ENCODE data around the gene AGBL4. TPM values are rescaled to one million over a fixed set of nuclear protein-coding genes. Genes with fewer than 3 reads are reported as not detected.

Gene AGBL4
- total RNA-seq, 1 experiment from 2014 or later = not detected

DNA sequence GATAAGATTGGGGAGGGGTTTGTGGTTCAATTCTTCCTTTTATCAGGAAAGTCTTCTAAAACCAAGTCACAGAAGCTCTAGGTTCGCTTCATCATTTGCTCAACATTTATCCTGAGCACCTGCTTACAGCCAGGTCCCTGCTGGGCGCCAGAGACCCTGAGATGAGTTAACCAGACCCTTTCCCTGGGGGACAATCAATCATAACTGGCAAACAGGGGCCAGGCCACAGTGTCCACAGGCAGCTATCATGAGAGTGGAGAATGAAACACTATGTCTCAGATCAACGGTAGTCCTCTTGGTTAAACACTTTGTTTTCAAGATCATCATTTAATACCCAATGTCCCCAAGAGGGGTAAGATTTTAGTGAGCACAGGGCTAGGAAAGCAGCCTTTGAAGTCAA lies 1393.9 kb downstream of the AGBL4 start:
- H3K4me3 Mint-ChIP-seq (ENCODE audit: unreplicated experiment) = no peak overlapping the region
- intact Hi-C loops (cut with micrococcal nuclease; ENCODE audit: unreplicated experiment) = no loop called here
- no peak overlapping the region for H3K4me3 ChIP-seq (ENCODE audit: low read depth, low read length)
- no peaks in the 10 kb centered on the region for H3K36me3 ChIP-seq (ENCODE audit: control insufficient read depth, insufficient read depth, low read length)
- DNase-seq = no peak
- H3K36me3 Mint-ChIP-seq (ENCODE audit: insufficient read depth, unreplicated experiment) = no peaks in the 10 kb centered on the region
- no peaks in the 10 kb centered on the region for H3K9me3 ChIP-seq
- TF ChIP-seq, protein P1, sequence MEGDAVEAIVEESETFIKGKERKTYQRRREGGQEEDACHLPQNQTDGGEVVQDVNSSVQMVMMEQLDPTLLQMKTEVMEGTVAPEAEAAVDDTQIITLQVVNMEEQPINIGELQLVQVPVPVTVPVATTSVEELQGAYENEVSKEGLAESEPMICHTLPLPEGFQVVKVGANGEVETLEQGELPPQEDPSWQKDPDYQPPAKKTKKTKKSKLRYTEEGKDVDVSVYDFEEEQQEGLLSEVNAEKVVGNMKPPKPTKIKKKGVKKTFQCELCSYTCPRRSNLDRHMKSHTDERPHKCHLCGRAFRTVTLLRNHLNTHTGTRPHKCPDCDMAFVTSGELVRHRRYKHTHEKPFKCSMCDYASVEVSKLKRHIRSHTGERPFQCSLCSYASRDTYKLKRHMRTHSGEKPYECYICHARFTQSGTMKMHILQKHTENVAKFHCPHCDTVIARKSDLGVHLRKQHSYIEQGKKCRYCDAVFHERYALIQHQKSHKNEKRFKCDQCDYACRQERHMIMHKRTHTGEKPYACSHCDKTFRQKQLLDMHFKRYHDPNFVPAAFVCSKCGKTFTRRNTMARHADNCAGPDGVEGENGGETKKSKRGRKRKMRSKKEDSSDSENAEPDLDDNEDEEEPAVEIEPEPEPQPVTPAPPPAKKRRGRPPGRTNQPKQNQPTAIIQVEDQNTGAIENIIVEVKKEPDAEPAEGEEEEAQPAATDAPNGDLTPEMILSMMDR (IDR thresholded peaks at IDR 0.05; ENCODE audit: insufficient read depth in 1 of 2, low read depth in 1 of 2, low read length in 1 of 2, severe bottlenecking in 1 of 2, unreplicated experiment in 1 of 2) = no peak
- BruUV-seq (replicated peaks) = no TSS peak
- H3K27me3 Mint-ChIP-seq (ENCODE audit: insufficient read depth, unreplicated experiment) = peaks cover 27% of the 10 kb centered on the region
- no peaks in the 10 kb centered on the region for H3K4me1 ChIP-seq
- no peaks in the 10 kb centered on the region for H3K4me1 Mint-ChIP-seq (ENCODE audit: low read depth, unreplicated experiment)
- no peaks in the 10 kb centered on the region for H3K27me3 ChIP-seq (replicated peaks; ENCODE audit: control insufficient read depth, insufficient read depth, low read length)
- H3K9me3 Mint-ChIP-seq (ENCODE audit: unreplicated experiment) = no peaks in the 10 kb centered on the region
- POLR2A ChIA-PET = no interaction called here
- no peak overlapping the region for H3K27ac Mint-ChIP-seq (ENCODE audit: unreplicated experiment)
- CTCF ChIA-PET = no interaction called here

DNA sequence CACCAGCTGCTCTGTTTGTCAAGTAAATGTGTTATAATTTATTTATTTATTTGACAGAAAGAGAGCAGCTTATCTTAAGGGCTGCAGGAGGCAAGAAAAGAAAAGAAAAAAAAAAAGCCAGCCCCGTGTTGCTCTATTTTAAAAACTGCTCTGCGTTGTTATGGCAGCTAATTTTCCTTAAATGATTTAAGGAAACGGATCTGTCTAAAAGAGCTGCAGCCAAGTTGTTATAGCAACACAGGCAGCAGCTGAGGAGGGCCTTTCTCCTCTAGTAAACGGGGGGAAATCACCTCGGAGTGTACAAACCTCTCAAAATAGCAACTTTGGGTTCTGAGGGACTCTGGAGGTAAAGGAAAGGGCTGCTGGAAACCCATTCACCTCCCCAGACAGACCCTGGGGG lies 1396.3 kb downstream of the AGBL4 start:
- H3K4me3 Mint-ChIP-seq (ENCODE audit: unreplicated experiment) = no peak overlapping the region
- no peaks in the 10 kb centered on the region for H3K36me3 ChIP-seq (ENCODE audit: control insufficient read depth, insufficient read depth, low read length)
- H3K4me1 Mint-ChIP-seq (ENCODE audit: low read depth, unreplicated experiment) = no peaks in the 10 kb centered on the region
- H3K27me3 Mint-ChIP-seq (ENCODE audit: insufficient read depth, unreplicated experiment) = peaks cover 22% of the 10 kb centered on the region
- TF ChIP-seq, protein P1 (IDR thresholded peaks at IDR 0.05; ENCODE audit: insufficient read depth in 1 of 2, low read depth in 1 of 2, low read length in 1 of 2, severe bottlenecking in 1 of 2, unreplicated experiment in 1 of 2) = no peak
- no peaks in the 10 kb centered on the region for H3K27me3 ChIP-seq (replicated peaks; ENCODE audit: control insufficient read depth, insufficient read depth, low read length)
- H3K27ac Mint-ChIP-seq (ENCODE audit: unreplicated experiment) = no peak overlapping the region
- H3K36me3 Mint-ChIP-seq (ENCODE audit: insufficient read depth, unreplicated experiment) = no peaks in the 10 kb centered on the region
- ChIA-PET POLR2A (no interaction called here), CTCF (no interaction called here)
- DNase-seq = no peak
- BruUV-seq (replicated peaks) = no TSS peak
- H3K9me3 ChIP-seq = no peaks in the 10 kb centered on the region
- H3K4me1 ChIP-seq = no peaks in the 10 kb centered on the region
- H3K4me3 ChIP-seq (ENCODE audit: low read depth, low read length) = no peak overlapping the region
- intact Hi-C loops (cut with micrococcal nuclease; ENCODE audit: unreplicated experiment) = loop anchor here (2.0 kb wide), 1 partner anchor 61 kb away; no protein-coding TSS in a partner anchor
- H3K9me3 Mint-ChIP-seq (ENCODE audit: unreplicated experiment) = no peaks in the 10 kb centered on the region

DNA sequence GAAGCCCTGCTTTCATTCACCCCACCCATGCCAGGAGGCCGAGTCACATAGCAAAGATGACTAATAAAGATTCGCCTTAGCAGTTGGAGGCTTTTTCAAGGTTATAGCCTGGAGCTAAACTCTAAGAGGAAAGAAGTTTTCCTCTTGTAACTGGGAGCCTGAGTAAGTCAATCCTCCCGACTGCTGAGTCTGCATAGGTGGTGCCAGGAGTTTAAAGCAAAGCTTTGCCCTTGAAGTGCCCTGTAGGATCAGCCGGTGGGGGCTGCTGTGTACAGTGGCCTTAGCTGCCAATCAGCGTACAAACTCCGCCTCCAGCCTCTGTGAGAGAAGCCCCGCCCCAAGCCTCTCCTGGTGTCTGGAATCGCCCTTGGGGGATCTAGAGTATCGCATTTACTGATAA lies 1404.2 kb downstream of the AGBL4 start:
- Mint-ChIP-seq H3K9me3 (ENCODE audit: unreplicated experiment) (no peaks in the 10 kb centered on the region), H3K4me3 (ENCODE audit: unreplicated experiment) (no peak overlapping the region), H3K4me1 (ENCODE audit: low read depth, unreplicated experiment) (no peaks in the 10 kb centered on the region), H3K36me3 (ENCODE audit: insufficient read depth, unreplicated experiment) (no peaks in the 10 kb centered on the region), H3K27me3 (ENCODE audit: insufficient read depth, unreplicated experiment) (peaks cover 14% of the 10 kb centered on the region), H3K27ac (ENCODE audit: unreplicated experiment) (no peak overlapping the region)
- CTCF ChIA-PET = no interaction called here
- BruUV-seq (replicated peaks) = no TSS peak
- DNase-seq = peak; percentile 5 to 34
- Histone ChIP-seq H3K9me3 (no peaks in the 10 kb centered on the region), H3K36me3 (ENCODE audit: control insufficient read depth, insufficient read depth, low read length) (no peaks in the 10 kb centered on the region), H3K27me3 (replicated peaks; ENCODE audit: control insufficient read depth, insufficient read depth, low read length) (no peaks in the 10 kb centered on the region), H3K4me3 (ENCODE audit: low read depth, low read length) (no peak overlapping the region), H3K4me1 (no peaks in the 10 kb centered on the region)
- TF ChIP-seq, protein P1 (IDR thresholded peaks at IDR 0.05; ENCODE audit: insufficient read depth in 1 of 2, low read depth in 1 of 2, low read length in 1 of 2, severe bottlenecking in 1 of 2, unreplicated experiment in 1 of 2) = no peak
- intact Hi-C loops (cut with micrococcal nuclease; ENCODE audit: unreplicated experiment) = no loop called here
- POLR2A ChIA-PET = no interaction called here
